Endothelial cell of umbilical vein (primary cell): ENCODE measurements around the gene CNPY3.

Experiments used
- CTCF ChIP-seq, 2 donors: IDR thresholded peaks; 1 replicate in 1 of 2; 2 replicates in 1 of 2; pipeline ENCODE4 v1.5.1; 2011; ENCODE audit warnings: low read length in 2 of 2, mild to moderate bottlenecking in 2 of 2, moderate library complexity in 2 of 2, control low read depth in 1 of 2, inconsistent platforms in 1 of 2, low read depth in 1 of 2; ENCODE audit not compliant: insufficient read depth in 1 of 2; ENCODE audit errors: extremely low read depth in 1 of 2
- MAX ChIP-seq: IDR thresholded peaks from 2 replicates; pipeline ENCODE4 v1.6.1; 2011; ENCODE audit not compliant: insufficient read depth, insufficient read length
- POLR2AphosphoS5 ChIP-seq: IDR thresholded peaks from 2 replicates; pipeline ENCODE4 v1.6.1; 2012; ENCODE audit warnings: low read depth, mild to moderate bottlenecking, control low read depth, low read length, moderate library complexity; ENCODE audit not compliant: insufficient read depth

DNA sequence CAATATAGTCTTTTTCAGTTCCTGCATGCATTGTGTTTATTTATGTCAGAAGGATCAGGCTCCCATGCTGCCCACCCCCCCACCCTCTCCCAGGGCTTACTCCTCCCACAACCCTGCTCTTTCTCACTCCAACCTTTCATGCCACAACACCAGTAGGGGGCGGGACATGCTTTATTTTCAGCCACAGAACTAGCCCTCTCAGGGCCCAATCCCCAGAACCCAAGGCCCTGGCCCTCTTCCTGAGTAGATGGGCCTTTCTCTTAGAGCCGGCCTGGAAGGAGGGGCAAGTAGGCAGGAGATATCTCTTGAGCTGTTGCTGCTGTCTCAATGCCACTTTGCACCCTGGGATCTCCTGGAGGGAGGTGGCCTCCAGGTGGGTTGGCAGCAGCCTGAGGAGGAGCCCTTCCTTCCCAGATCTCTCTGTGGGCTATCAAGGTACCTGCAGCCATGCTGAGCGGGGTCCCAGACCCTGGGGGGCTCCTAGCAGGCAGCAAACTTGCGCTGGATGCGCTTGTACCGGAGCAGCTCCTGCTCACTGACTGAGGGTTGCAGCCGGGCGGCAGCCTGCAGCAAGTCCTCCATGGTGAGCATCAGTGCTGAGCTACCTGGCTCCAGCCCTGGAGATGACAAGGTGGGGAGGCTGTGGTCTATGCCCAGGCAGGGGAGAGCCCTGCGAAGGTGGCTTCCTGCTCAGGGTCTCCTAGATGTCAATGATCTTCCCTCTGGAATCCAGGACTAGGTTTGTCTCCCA, 34.8 kb downstream of the CNPY3 start:
- peak; percentile 8 to 31 for TF ChIP-seq CTCF (IDR thresholded peaks at IDR 0.05; ENCODE audit: extremely low read depth in 1 of 2, insufficient read depth in 1 of 2, low read depth in 1 of 2, low read length in 2 of 2)
- TF ChIP-seq POLR2AphosphoS5 = no peak
- TF ChIP-seq MAX = no peak
